ENCODE measurements around the gene GARIN3.

DNA sequence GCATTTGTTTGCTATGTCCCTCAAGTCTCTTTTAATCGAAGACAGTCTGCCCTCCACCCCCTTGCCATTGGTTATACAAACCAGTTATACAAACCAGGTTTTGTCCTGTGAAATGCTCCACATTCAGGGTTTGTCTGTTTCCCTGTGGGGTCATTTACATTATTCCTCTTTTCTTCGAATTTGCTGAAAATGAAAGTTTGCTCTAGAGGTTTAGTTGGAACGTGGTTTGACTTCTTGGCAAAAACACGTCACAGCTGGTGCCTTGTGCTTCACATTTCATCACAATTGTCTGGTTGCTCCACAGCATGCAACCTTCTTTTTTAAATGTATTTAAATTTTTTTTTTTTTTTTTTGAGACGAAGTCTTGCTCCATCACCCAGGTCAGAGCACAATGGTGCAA is 53.1 kb downstream of the GARIN3 start:
- TF ChIP-seq, protein P1, sequence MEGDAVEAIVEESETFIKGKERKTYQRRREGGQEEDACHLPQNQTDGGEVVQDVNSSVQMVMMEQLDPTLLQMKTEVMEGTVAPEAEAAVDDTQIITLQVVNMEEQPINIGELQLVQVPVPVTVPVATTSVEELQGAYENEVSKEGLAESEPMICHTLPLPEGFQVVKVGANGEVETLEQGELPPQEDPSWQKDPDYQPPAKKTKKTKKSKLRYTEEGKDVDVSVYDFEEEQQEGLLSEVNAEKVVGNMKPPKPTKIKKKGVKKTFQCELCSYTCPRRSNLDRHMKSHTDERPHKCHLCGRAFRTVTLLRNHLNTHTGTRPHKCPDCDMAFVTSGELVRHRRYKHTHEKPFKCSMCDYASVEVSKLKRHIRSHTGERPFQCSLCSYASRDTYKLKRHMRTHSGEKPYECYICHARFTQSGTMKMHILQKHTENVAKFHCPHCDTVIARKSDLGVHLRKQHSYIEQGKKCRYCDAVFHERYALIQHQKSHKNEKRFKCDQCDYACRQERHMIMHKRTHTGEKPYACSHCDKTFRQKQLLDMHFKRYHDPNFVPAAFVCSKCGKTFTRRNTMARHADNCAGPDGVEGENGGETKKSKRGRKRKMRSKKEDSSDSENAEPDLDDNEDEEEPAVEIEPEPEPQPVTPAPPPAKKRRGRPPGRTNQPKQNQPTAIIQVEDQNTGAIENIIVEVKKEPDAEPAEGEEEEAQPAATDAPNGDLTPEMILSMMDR (IDR thresholded peaks at IDR 0.05) = no peak
- TF ChIP-seq EZH2 (IDR thresholded peaks at IDR 0.05) = no peak

All from neural progenitor cell (in vitro differentiated cells).